HepG2 (cell line): ENCODE results near the gene LAMA5. TPM values are rescaled to one million over a fixed set of nuclear protein-coding genes. Genes with fewer than 3 reads are reported as not detected.
A peak's percentile ranks its signal among the peaks of the same experiment; 100 is the strongest.

Source experiments
- IRF1 ChIP-seq: sonication (generic); formaldehyde crosslinking; IDR thresholded peaks from 2 replicates; pipeline ENCODE4 v1.4.0; 2020; ENCODE audit warnings: low read depth, mild to moderate bottlenecking, missing genetic modification reagents
- NFYB ChIP-seq: sonication (generic); formaldehyde crosslinking; IDR thresholded peaks from 2 replicates; pipeline ENCODE4 v1.4.0; 2020; ENCODE audit warnings: missing genetic modification reagents
- NRL ChIP-seq: sonication (generic); formaldehyde crosslinking; IDR thresholded peaks from 2 replicates; pipeline ENCODE4 v1.5.0; 2020; ENCODE audit warnings: missing genetic modification reagents, mild to moderate bottlenecking, moderate library complexity, borderline replicate concordance
- ONECUT2 ChIP-seq: sonication (generic); formaldehyde crosslinking; IDR thresholded peaks from 2 replicates; pipeline ENCODE4 v1.4.0; 2020; ENCODE audit warnings: missing genetic modification reagents
- STAT6 ChIP-seq: sonication (generic); formaldehyde crosslinking; IDR thresholded peaks from 2 replicates; pipeline ENCODE4 v1.4.0; 2020; ENCODE audit warnings: missing genetic modification reagents, mild to moderate bottlenecking, borderline replicate concordance
- ZBTB44 ChIP-seq: sonication (generic); formaldehyde crosslinking; IDR thresholded peaks from 2 replicates; pipeline ENCODE4 v1.4.0; 2020; ENCODE audit warnings: missing genetic modification reagents
- ZHX2 ChIP-seq, 2 experiments: sonication (generic) in 1 of 2; formaldehyde crosslinking in 1 of 2; IDR thresholded peaks; 2 replicates each; pipeline versions ENCODE4 v1.6.1 to v1.9.0; 2014 to 2022; ENCODE audit warnings: antibody characterized with exemption in 1 of 2, borderline replicate concordance in 1 of 2, inconsistent platforms in 1 of 2, low read depth in 1 of 2, missing genetic modification reagents in 1 of 2
- ZIK1 ChIP-seq: sonication (generic); formaldehyde crosslinking; IDR thresholded peaks from 2 replicates; pipeline ENCODE4 v1.5.0; 2020; ENCODE audit warnings: mild to moderate bottlenecking, low read depth, missing genetic modification reagents, borderline replicate concordance
- ZKSCAN8 ChIP-seq: IDR thresholded peaks from 2 replicates; pipeline ENCODE4 v1.6.1; 2016; ENCODE audit warnings: borderline replicate concordance, missing genetic modification reagents, missing compliant biosample characterization
- ZNF232 ChIP-seq: sonication (generic); formaldehyde crosslinking; IDR thresholded peaks from 2 replicates; pipeline ENCODE4 v1.4.0; 2020; ENCODE audit warnings: missing genetic modification reagents, borderline replicate concordance
- ZNF546 ChIP-seq: sonication (generic); formaldehyde crosslinking; conservative IDR thresholded peaks from 2 replicates; pipeline ENCODE4 v1.8.1; 2023; ENCODE audit warnings: mild to moderate bottlenecking, missing genetic modification reagents
- ZNF629 ChIP-seq: sonication (generic); formaldehyde crosslinking; conservative IDR thresholded peaks from 2 replicates; pipeline ENCODE4 v1.5.0; 2020; ENCODE audit warnings: missing genetic modification reagents
- ZNF788 ChIP-seq: sonication (generic); formaldehyde crosslinking; IDR thresholded peaks from 2 replicates; pipeline ENCODE4 v1.5.0; 2020; ENCODE audit warnings: mild to moderate bottlenecking, missing genetic modification reagents, borderline replicate concordance
- polyA plus RNA-seq, 8 experiments: library from polyadenylated mRNA; depleted of rRNA in 3 of 8; stranded (reverse) in 7 of 8; unstranded in 1 of 8; fragments of >200 nt; fragmentation: Illumina TruSeq in 4 of 8; extraction: Trizol in 4 of 8; gene quantifications; 2 replicates each; pipeline versions ENCODE4 v1.2.1 to v1.2.3, GENCODE V29; 2011 to 2016; ENCODE audit warnings: low read depth in 4 of 8, missing spikeins in 1 of 8, mixed read lengths in 1 of 8; ENCODE audit not compliant: insufficient read depth in 1 of 8
- total RNA-seq, 5 experiments: library from RNA; depleted of rRNA; stranded (reverse); fragments of >200 nt; fragmentation: Illumina TruSeq; extraction: Trizol; gene quantifications; 2 replicates each; pipeline ENCODE4 v1.2.3, GENCODE V29; 2016; ENCODE audit warnings: low read depth in 1 of 5

Gene LAMA5
- total and polyA plus RNA-seq, 2 of the 13 experiments (the other 11 are each of a cell fraction or from before 2014, with no cell fraction given), result 21.0 to 44.7 TPM

- TF ChIP-seq ZHX2 (IDR thresholded peaks at IDR 0.05; ENCODE audit: low read depth) (peak; percentile 52; the same call in 1 of the 2 replicates), ZHX2 (CRISPR knock-in tag; IDR thresholded peaks at IDR 0.05; ENCODE audit: borderline replicate concordance) (0 out of 2 replicates have a peak, but pooled peaks have one; percentile 70), ZIK1 (peak; percentile 44; the same call in 1 of the 2 replicates), ZNF788 (CRISPR knock-in tag) (peak; percentile 66; the same call in 1 of the 2 replicates), ZKSCAN8 (peak; percentile 67; the same call in 1 of the 2 replicates), STAT6 (CRISPR knock-in tag) (no peak), ONECUT2 (peak; percentile 25; the same call in 1 of the 2 replicates), NRL (no peak), ZNF546 (CRISPR knock-in tag) (no peak), ZBTB44 (CRISPR knock-in tag) (no peak), ZNF629 (CRISPR knock-in tag) (peak; percentile 52; the same call in 1 of the 2 replicates), IRF1 (CRISPR knock-in tag) (no peak), NFYB (no peak), ZNF232 (CRISPR knock-in tag) (peak; percentile 79; the same call in 1 of the 2 replicates)
Measured at GRCh38 chr20:62382306-62383198, 15.4 kb upstream of the LAMA5 start (continued).
